Naive thymus-derived CD4-positive, alpha-beta T cell (primary cell): ENCODE data around the gene SMG7. TPM values are rescaled to one million over a fixed set of nuclear protein-coding genes. Genes with fewer than 3 reads are reported as not detected.

Experiments
- ATAC-seq: fragments of 150-1000 bp; cut with Tn5 transposase; 2 replicates; pipeline ENCODE4 v1.10.0; 2021; ENCODE audit warnings: mild to moderate bottlenecking, moderate library complexity
- CTCF ChIA-PET: fragments of 350-600 bp; sonication (Branson Sonifier 250); formaldehyde crosslinking; loops from one replicate; lab custom pipeline; 2021; ENCODE audit warnings: antibody characterized with exemption; lab: Charles Lee
- POLR2A ChIA-PET: fragments of 350-600 bp; sonication (Branson Sonifier 250); formaldehyde crosslinking; loops from one replicate; lab custom pipeline; 2021; ENCODE audit warnings: antibody characterized with exemption, inconsistent platforms; lab: Charles Lee
- DNase-seq, 9 donors: peaks; one replicate each; pipeline versions ENCODE4 v3.0.0 to v3.0.0-alpha.2; 2020 to 2022; ENCODE audit warnings: mixed read lengths in 1 of 9
- H3K27ac ChIP-seq: one replicate; pipeline ENCODE4 v1.7.0; 2013; ENCODE audit warnings: mild to moderate bottlenecking, low read depth, low read length, moderate library complexity
- H3K27me3 ChIP-seq, 2 donors: one replicate each; pipeline ENCODE4 v1.7.0; 2013; ENCODE audit warnings: low read length in 2 of 2, mild to moderate bottlenecking in 2 of 2, moderate library complexity in 2 of 2; ENCODE audit not compliant: control insufficient read depth in 2 of 2, insufficient read depth in 2 of 2
- H3K36me3 ChIP-seq, 3 experiments: 1 replicate in 2 of 3; 2 replicates in 1 of 3; pipeline ENCODE4 v1.7.0; 2013; ENCODE audit warnings: low read length in 3 of 3, mild to moderate bottlenecking in 3 of 3, moderate library complexity in 1 of 3; ENCODE audit not compliant: insufficient read depth in 3 of 3, control insufficient read depth in 2 of 3
- H3K4me1 ChIP-seq, 2 donors: one replicate each; pipeline ENCODE4 v1.7.0; 2013; ENCODE audit warnings: low read length in 2 of 2, mild to moderate bottlenecking in 2 of 2, moderate library complexity in 1 of 2; ENCODE audit not compliant: control insufficient read depth in 2 of 2, insufficient read depth in 2 of 2
- H3K4me3 ChIP-seq: 2 replicates; pipeline ENCODE4 v1.7.0; 2013; ENCODE audit warnings: mild to moderate bottlenecking, low read length
- H3K9me3 ChIP-seq, 3 experiments: 1 replicate in 2 of 3; 2 replicates in 1 of 3; pipeline ENCODE4 v1.7.0; 2013; ENCODE audit warnings: low read length in 3 of 3; ENCODE audit not compliant: control insufficient read depth in 2 of 3
- H3K27ac Mint-ChIP-seq, 9 donors: one replicate each; pipeline ENCODE4 v1.8.0; 2020 to 2022; ENCODE audit warnings: mixed read lengths in 9 of 9, mild to moderate bottlenecking in 8 of 9, moderate library complexity in 5 of 9, inconsistent platforms in 2 of 9
- H3K27me3 Mint-ChIP-seq, 5 donors: one replicate each; pipeline ENCODE4 v1.8.0; 2021 to 2022; ENCODE audit warnings: mixed read lengths in 5 of 5, mild to moderate bottlenecking in 1 of 5
- H3K36me3 Mint-ChIP-seq, 5 donors: one replicate each; pipeline ENCODE4 v1.8.0; 2020 to 2022; ENCODE audit warnings: mixed read lengths in 5 of 5, mild to moderate bottlenecking in 3 of 5, inconsistent platforms in 1 of 5
- H3K4me1 Mint-ChIP-seq, 7 donors: one replicate each; pipeline ENCODE4 v1.8.0; 2020 to 2022; ENCODE audit warnings: mixed read lengths in 7 of 7, mild to moderate bottlenecking in 3 of 7, inconsistent platforms in 1 of 7
- H3K4me3 Mint-ChIP-seq, 10 donors: one replicate each; pipeline ENCODE4 v1.8.0; 2020 to 2022; ENCODE audit warnings: mild to moderate bottlenecking in 10 of 10, mixed read lengths in 10 of 10, moderate library complexity in 6 of 10, inconsistent platforms in 2 of 10
- H3K9me3 Mint-ChIP-seq, 11 donors: one replicate each; pipeline ENCODE4 v1.8.0; 2020 to 2022; ENCODE audit warnings: mixed read lengths in 11 of 11, mild to moderate bottlenecking in 4 of 11, inconsistent platforms in 1 of 11, moderate library complexity in 1 of 11
- intact Hi-C, 2 donors: fragments of 100-400 bp; cut with micrococcal nuclease; formaldehyde crosslinking; loops; one replicate each; pipeline ENCODE4 v1.15.1; 2023
- polyA plus RNA-seq, 2 donors: library from polyadenylated mRNA; unstranded; fragments of 300-500 nt; fragmentation: Illumina TruSeq; gene quantifications; one replicate each; pipeline ENCODE4 v1.2.3, GENCODE V29; 2021
- total RNA-seq, 6 experiments: library from RNA in 5 of 6; stranded (reverse) in 5 of 6; gene quantifications; 1 replicate in 5 of 6; 2 replicates in 1 of 6; pipeline ENCODE4 v1.2.3 and lab custom pipeline; 2021 to 2026

Gene SMG7
- total and polyA plus RNA-seq, 7 experiments from 2014 or later: 24.7 to 87.7 (median 53.1) TPM

- Mint-ChIP-seq H3K36me3 (no peaks in the 10 kb centered on the region), H3K9me3 (peaks cover 0 to 2% (median 0%) of the 10 kb centered on the region in 11 donors), H3K4me3 (no peak overlapping the region), H3K27ac (no peak overlapping the region), H3K27me3 (peaks cover 15 to 61% (median 20%) of the 10 kb centered on the region in 5 donors), H3K4me1 (peaks cover 0 to 9% (median 0%) of the 10 kb centered on the region in 7 donors)
- no peak overlapping the region for H3K4me3 ChIP-seq
- H3K9me3 ChIP-seq: no peaks in the 10 kb centered on the region
- H3K4me1 ChIP-seq: no peaks in the 10 kb centered on the region
- DNase-seq: no peak
- ChIA-PET CTCF (no interaction called here), POLR2A (no interaction called here)
- H3K27me3 ChIP-seq: peaks cover 0 to 4% of the 10 kb centered on the region in 2 donors
- ATAC-seq: no peak
- intact Hi-C loops: no loop called here
- H3K27ac ChIP-seq: no peak overlapping the region
- H3K36me3 ChIP-seq: no peaks in the 10 kb centered on the region
Measured at GRCh38 chr1:183463566-183463965, 8.7 kb upstream of the SMG7 start.

- intact Hi-C loops: no loop called here
- Histone ChIP-seq H3K27me3 (peaks cover 0 to 4% of the 10 kb centered on the region in 2 donors), H3K9me3 (no peaks in the 10 kb centered on the region), H3K4me3 (no peak overlapping the region), H3K4me1 (peaks cover 0 to 3% of the 10 kb centered on the region in 2 donors), H3K27ac (no peak overlapping the region), H3K36me3 (peaks cover 0 to 3% (median 0%) of the 10 kb centered on the region in 3 experiments)
- H3K36me3 Mint-ChIP-seq: no peaks in the 10 kb centered on the region
- H3K27ac Mint-ChIP-seq: no peak overlapping the region
- peaks cover 0 to 21% (median 0%) of the 10 kb centered on the region in 7 donors for H3K4me1 Mint-ChIP-seq
- no peak overlapping the region for H3K4me3 Mint-ChIP-seq
- H3K27me3 Mint-ChIP-seq: peaks cover 5 to 46% (median 13%) of the 10 kb centered on the region in 5 donors
- ChIA-PET CTCF (no interaction called here), POLR2A (no interaction called here)
- peaks cover 0 to 4% (median 0%) of the 10 kb centered on the region in 11 donors for H3K9me3 Mint-ChIP-seq
- no peak for ATAC-seq
- DNase-seq: no peak
Measured at GRCh38 chr1:183466781-183467180, 5.5 kb upstream of the SMG7 start.

GRCh38 chr1:183467687-183468086 lies 4.6 kb upstream of the SMG7 start:
- peaks cover 0 to 4% of the 10 kb centered on the region in 2 donors for H3K27me3 ChIP-seq
- ChIA-PET CTCF (interaction anchor here (0.7 kb wide), 1 partner anchor 74 kb away, joined by 3 read pairs; no protein-coding TSS in a partner anchor), POLR2A (interaction anchor here (0.6 kb wide), 2 partner anchors 23 to 75 kb away, joined by 3 to 4 read pairs; no protein-coding TSS in a partner anchor)
- H3K9me3 ChIP-seq: no peaks in the 10 kb centered on the region
- intact Hi-C loops: no loop called here
- H3K4me3 ChIP-seq: no peak overlapping the region
- Mint-ChIP-seq H3K4me3 (no peak overlapping the region), H3K36me3 (no peaks in the 10 kb centered on the region), H3K27ac (no peak overlapping the region), H3K27me3 (peaks cover 3 to 39% (median 8%) of the 10 kb centered on the region in 5 donors), H3K9me3 (peaks cover 0 to 7% (median 0%) of the 10 kb centered on the region in 11 donors), H3K4me1 (peaks cover 0 to 23% (median 1%) of the 10 kb centered on the region in 7 donors)
- H3K4me1 ChIP-seq: peaks cover 0 to 3% of the 10 kb centered on the region in 2 donors
- ATAC-seq (no peak), DNase-seq (no peak)
- no peak overlapping the region for H3K27ac ChIP-seq
- H3K36me3 ChIP-seq: peaks cover 0 to 10% (median 0%) of the 10 kb centered on the region in 3 experiments

GRCh38 chr1:183470147-183470960 lies 1.9 kb upstream of the SMG7 start:
- ATAC-seq: peak; percentile 71

GRCh38 chr1:183470961-183471742 lies 1.1 kb upstream of the SMG7 start:
- POLR2A ChIA-PET: interaction anchor here (0.9 to 2.2 kb wide), 2 partner anchors 162 to 1833 kb away, joined by 3 to 10 read pairs; no protein-coding TSS in a partner anchor
- Mint-ChIP-seq H3K27me3 (peaks cover 0 to 13% (median 0%) of the 10 kb centered on the region in 5 donors), H3K9me3 (peaks cover 0 to 6% (median 0%) of the 10 kb centered on the region in 11 donors), H3K36me3 (peaks cover 0 to 8% (median 0%) of the 10 kb centered on the region in 5 donors), H3K4me3 (peak overlapping the region; percentile 94 to 100 (median 98)), H3K4me1 (peaks cover 3 to 32% (median 14%) of the 10 kb centered on the region in 7 donors), H3K27ac (peak overlapping the region in 8 of 9 donors; percentile 97 to 100 (median 99))
- Histone ChIP-seq H3K27ac (peak overlapping the region; percentile 90), H3K27me3 (no peaks in the 10 kb centered on the region), H3K4me3 (peak overlapping the region; percentile 74), H3K9me3 (no peaks in the 10 kb centered on the region), H3K4me1 (peaks cover 17 to 30% of the 10 kb centered on the region in 2 donors), H3K36me3 (peaks cover 0 to 12% (median 0%) of the 10 kb centered on the region in 3 experiments)
- DNase-seq: peak; percentile 49 to 83 (median 55)
- CTCF ChIA-PET: interaction anchor here (0.7 to 3.1 kb wide), 5 partner anchors 65 to 445 kb away, joined by 3 to 16 read pairs (median 4); no protein-coding TSS in a partner anchor
- intact Hi-C loops: loop anchor here (1.0 to 5.0 kb wide), 28 partner anchors 7 to 1846 kb away; partner anchors contain the start of genes IVNS1ABP (in 2 of the 2), RNF2 (in 2 of the 2), SWT1 (in 2 of the 2) and TRMT1L (in 2 of the 2)
- peak; percentile 24 for ATAC-seq

More at GRCh38 chr1:183470147-183470960, 1.9 kb upstream of the SMG7 start:
- Mint-ChIP-seq H3K9me3 (peaks cover 0 to 6% (median 0%) of the 10 kb centered on the region in 11 donors), H3K36me3 (peaks cover 0 to 8% (median 0%) of the 10 kb centered on the region in 5 donors), H3K4me3 (peak overlapping the region; percentile 94 to 100 (median 98)), H3K27me3 (peaks cover 0 to 16% (median 0%) of the 10 kb centered on the region in 5 donors), H3K27ac (peak overlapping the region in 8 of 9 donors; percentile 97 to 100 (median 99)), H3K4me1 (peaks cover 5 to 32% (median 14%) of the 10 kb centered on the region in 7 donors)
- POLR2A ChIA-PET: interaction anchor here (0.9 kb wide), 1 partner anchor 1834 kb away, joined by 3 read pairs; no protein-coding TSS in a partner anchor
- intact Hi-C loops: loop anchor here (1.0 to 5.0 kb wide), 25 partner anchors 8 to 1847 kb away; partner anchors contain the start of genes IVNS1ABP (in 2 of the 2), RNF2 (in 2 of the 2), SWT1 (in 2 of the 2) and TRMT1L (in 2 of the 2)
- peak; percentile 75 to 91 (median 85) for DNase-seq
- Histone ChIP-seq H3K4me1 (peaks cover 17 to 24% of the 10 kb centered on the region in 2 donors), H3K9me3 (no peaks in the 10 kb centered on the region), H3K27ac (peak overlapping the region; percentile 90), H3K36me3 (peaks cover 0 to 12% (median 0%) of the 10 kb centered on the region in 3 experiments), H3K27me3 (no peaks in the 10 kb centered on the region), H3K4me3 (peak overlapping the region; percentile 74)
- CTCF ChIA-PET: interaction anchor here (0.7 to 3.1 kb wide), 6 partner anchors 65 to 445 kb away, joined by 3 to 16 read pairs (median 4); no protein-coding TSS in a partner anchor
